ENCODE measurements around the gene NUB1. TPM values are rescaled to one million over a fixed set of nuclear protein-coding genes. Genes with fewer than 3 reads are reported as not detected.

The NUB1 gene
- total RNA-seq, 4 donors from 2014 or later = 39.3 to 70.8 (median 41.7) TPM

GRCh38 chr7:151361193-151361959, 19.8 kb downstream of the NUB1 start:
- no peak for DNase-seq (ENCODE audit: low spot score in 2 of 2)
- no peaks in the 10 kb centered on the region for H3K9me3 ChIP-seq
- no peak overlapping the region for H3K4me3 ChIP-seq
- H3K27ac ChIP-seq = no peak overlapping the region
- no peaks in the 10 kb centered on the region for H3K4me1 ChIP-seq
- no peak for TF ChIP-seq POLR2A (IDR thresholded peaks at IDR 0.05)
- TF ChIP-seq POLR2AphosphoS5 (IDR thresholded peaks at IDR 0.05) = no peak
- TF ChIP-seq EP300 (IDR thresholded peaks at IDR 0.05) = no peak
- TF ChIP-seq CTCF (IDR thresholded peaks at IDR 0.05) = no peak
- 94% methylated on average over 3 of the region's 3 CpGs for WGBS
- peaks cover 65% of the 10 kb centered on the region for H3K36me3 ChIP-seq
- H3K27me3 ChIP-seq = no peaks in the 10 kb centered on the region

- WGBS = 100% methylated on average over 1 of the region's 1 CpG
- peaks cover 2% of the 10 kb centered on the region for H3K4me1 ChIP-seq
- H3K27me3 ChIP-seq = no peaks in the 10 kb centered on the region
- TF ChIP-seq POLR2A (IDR thresholded peaks at IDR 0.05) (no peak), CTCF (IDR thresholded peaks at IDR 0.05) (no peak), EP300 (IDR thresholded peaks at IDR 0.05) (no peak), POLR2AphosphoS5 (IDR thresholded peaks at IDR 0.05) (no peak)
- DNase-seq (ENCODE audit: low spot score in 2 of 2) = no peak
- H3K4me3 ChIP-seq = no peak overlapping the region
- H3K36me3 ChIP-seq = peaks cover 47% of the 10 kb centered on the region
- no peaks in the 10 kb centered on the region for H3K9me3 ChIP-seq
- H3K27ac ChIP-seq = no peak overlapping the region
These were observed 21.6 kb downstream of the NUB1 start for GRCh38 chr7:151363182-151363581.

- H3K27me3 ChIP-seq = no peaks in the 10 kb centered on the region
- no peak for DNase-seq (ENCODE audit: low spot score in 2 of 2)
- 81% methylated on average over 9 of the region's 9 CpGs for WGBS
- peaks cover 5% of the 10 kb centered on the region for H3K4me1 ChIP-seq
- no peaks in the 10 kb centered on the region for H3K9me3 ChIP-seq
- no peak overlapping the region for H3K27ac ChIP-seq
- no peak overlapping the region for H3K4me3 ChIP-seq
- TF ChIP-seq CTCF (IDR thresholded peaks at IDR 0.05) (no peak), EP300 (IDR thresholded peaks at IDR 0.05) (no peak), POLR2AphosphoS5 (IDR thresholded peaks at IDR 0.05) (no peak), POLR2A (IDR thresholded peaks at IDR 0.05) (no peak)
- peaks cover 42% of the 10 kb centered on the region for H3K36me3 ChIP-seq
These were observed 24.7 kb downstream of the NUB1 start for GRCh38 chr7:151366166-151366879.

- WGBS = 55% methylated on average over 5 of the region's 5 CpGs
- TF ChIP-seq EP300 (IDR thresholded peaks at IDR 0.05) = peak; percentile 70
- no peak for TF ChIP-seq CTCF (IDR thresholded peaks at IDR 0.05)
- Histone ChIP-seq H3K4me3 (no peak overlapping the region), H3K9me3 (no peaks in the 10 kb centered on the region), H3K4me1 (peaks cover 5% of the 10 kb centered on the region), H3K27ac (no peak overlapping the region), H3K27me3 (no peaks in the 10 kb centered on the region), H3K36me3 (peaks cover 42% of the 10 kb centered on the region)
- DNase-seq (ENCODE audit: low spot score in 2 of 2) = no peak
These were observed 25.2 kb downstream of the NUB1 start for GRCh38 chr7:151366880-151367222.

GRCh38 chr7:151367284-151367683, 25.7 kb downstream of the NUB1 start:
- peaks cover 5% of the 10 kb centered on the region for H3K4me1 ChIP-seq
- no peak overlapping the region for H3K4me3 ChIP-seq
- 82% methylated on average over 4 of the region's 4 CpGs for WGBS
- H3K36me3 ChIP-seq = peaks cover 40% of the 10 kb centered on the region
- TF ChIP-seq EP300 (IDR thresholded peaks at IDR 0.05) (no peak), POLR2A (IDR thresholded peaks at IDR 0.05) (no peak), CTCF (IDR thresholded peaks at IDR 0.05) (no peak), POLR2AphosphoS5 (IDR thresholded peaks at IDR 0.05) (no peak)
- H3K27me3 ChIP-seq = no peaks in the 10 kb centered on the region
- DNase-seq (ENCODE audit: low spot score in 2 of 2) = no peak
- H3K27ac ChIP-seq = no peak overlapping the region
- H3K9me3 ChIP-seq = no peaks in the 10 kb centered on the region
